KMS-11 (cell line): ENCODE measurements around the gene DCLRE1C.

Experiments used
- H2AFZ ChIP-seq: fragments of 200-600 bp; sonication (generic); 2 replicates; pipeline ENCODE4 v1.6.1; 2016; ENCODE audit warnings: antibody characterized with exemption, mixed run types, low read depth
- H3K27ac ChIP-seq: fragments of 200-600 bp; sonication (generic); 2 replicates; pipeline ENCODE4 v1.6.1; 2016; ENCODE audit warnings: mild to moderate bottlenecking, mixed run types
- H3K27me3 ChIP-seq: fragments of 200-600 bp; sonication (generic); 2 replicates; pipeline ENCODE4 v1.6.1; 2017; ENCODE audit warnings: mild to moderate bottlenecking, low read depth, mixed run types, moderate library complexity; ENCODE audit not compliant: insufficient read depth
- H3K36me3 ChIP-seq: fragments of 200-600 bp; sonication (generic); 2 replicates; pipeline ENCODE4 v1.6.1; 2017; ENCODE audit warnings: mild to moderate bottlenecking, mixed run types; ENCODE audit not compliant: insufficient read depth
- H3K4me1 ChIP-seq: fragments of 200-600 bp; sonication (generic); 2 replicates; pipeline ENCODE4 v1.6.1; 2016; ENCODE audit warnings: mild to moderate bottlenecking, low read depth, mixed run types; ENCODE audit not compliant: poor library complexity, severe bottlenecking
- H3K4me2 ChIP-seq: fragments of 200-600 bp; sonication (generic); 2 replicates; pipeline ENCODE4 v1.7.0; 2016; ENCODE audit warnings: mild to moderate bottlenecking, mixed run types
- H3K4me3 ChIP-seq: fragments of 200-600 bp; sonication (generic); IDR thresholded peaks from 2 replicates; pipeline ENCODE4 v1.6.1; 2017; ENCODE audit warnings: low read depth, low read length, mixed read lengths; ENCODE audit not compliant: insufficient read depth
- H3K79me2 ChIP-seq: fragments of 200-600 bp; sonication (generic); 2 replicates; pipeline ENCODE4 v1.6.1; 2016; ENCODE audit warnings: low read depth, mixed run types; ENCODE audit not compliant: insufficient read depth
- H3K9ac ChIP-seq: fragments of 200-600 bp; sonication (generic); 2 replicates; pipeline ENCODE4 v1.6.1; 2016; ENCODE audit warnings: mild to moderate bottlenecking, mixed run types
- H4K20me1 ChIP-seq: fragments of 200-600 bp; sonication (generic); 2 replicates; pipeline ENCODE4 v1.6.1; 2016; ENCODE audit warnings: mild to moderate bottlenecking, mixed run types; ENCODE audit not compliant: insufficient read depth
- TF ChIP-seq, protein P1 (sequence below): fragments of 200-600 bp; sonication (generic); conservative IDR thresholded peaks from 2 replicates; pipeline ENCODE4 v1.6.1; 2017; ENCODE audit warnings: low read depth, mild to moderate bottlenecking, antibody characterized with exemption, low read length, moderate library complexity, mixed read lengths

Gene DCLRE1C

DNA sequence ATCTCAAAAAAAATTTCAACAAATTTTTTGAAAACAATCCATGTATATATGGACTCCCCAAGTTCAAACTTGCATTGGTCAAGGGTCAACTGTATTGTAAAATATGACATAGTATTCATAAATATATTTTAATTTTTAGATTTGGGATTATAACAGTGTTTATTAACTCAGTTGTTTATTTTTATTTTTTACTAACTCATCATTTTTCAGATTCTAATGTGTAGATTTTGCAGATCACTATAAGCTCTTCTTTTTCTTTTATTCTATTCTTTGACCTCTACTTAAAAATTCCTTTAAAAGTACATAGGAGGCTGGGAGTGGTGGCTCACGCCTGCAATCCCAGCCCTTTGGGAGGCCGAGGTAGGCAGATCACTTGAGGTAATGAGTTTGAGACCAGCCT is 14.0 kb upstream of the DCLRE1C start:
- H3K4me1 ChIP-seq: no peaks in the 10 kb centered on the region
- H3K27me3 ChIP-seq: no peaks in the 10 kb centered on the region
- TF ChIP-seq, protein P1, sequence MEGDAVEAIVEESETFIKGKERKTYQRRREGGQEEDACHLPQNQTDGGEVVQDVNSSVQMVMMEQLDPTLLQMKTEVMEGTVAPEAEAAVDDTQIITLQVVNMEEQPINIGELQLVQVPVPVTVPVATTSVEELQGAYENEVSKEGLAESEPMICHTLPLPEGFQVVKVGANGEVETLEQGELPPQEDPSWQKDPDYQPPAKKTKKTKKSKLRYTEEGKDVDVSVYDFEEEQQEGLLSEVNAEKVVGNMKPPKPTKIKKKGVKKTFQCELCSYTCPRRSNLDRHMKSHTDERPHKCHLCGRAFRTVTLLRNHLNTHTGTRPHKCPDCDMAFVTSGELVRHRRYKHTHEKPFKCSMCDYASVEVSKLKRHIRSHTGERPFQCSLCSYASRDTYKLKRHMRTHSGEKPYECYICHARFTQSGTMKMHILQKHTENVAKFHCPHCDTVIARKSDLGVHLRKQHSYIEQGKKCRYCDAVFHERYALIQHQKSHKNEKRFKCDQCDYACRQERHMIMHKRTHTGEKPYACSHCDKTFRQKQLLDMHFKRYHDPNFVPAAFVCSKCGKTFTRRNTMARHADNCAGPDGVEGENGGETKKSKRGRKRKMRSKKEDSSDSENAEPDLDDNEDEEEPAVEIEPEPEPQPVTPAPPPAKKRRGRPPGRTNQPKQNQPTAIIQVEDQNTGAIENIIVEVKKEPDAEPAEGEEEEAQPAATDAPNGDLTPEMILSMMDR: no peak

GRCh38 chr10:14959221-14960057 is 5.5 kb upstream of the DCLRE1C start, which contains the start of gene MEIG1:
TSS of gene MEIG1 (plus strand) at chr10:14959388. CDS start at chr10:14966469, 7,081 bp downstream.
- peak within 1 kb of the TSS; percentile 91 for H3K9ac ChIP-seq
- H3K27ac ChIP-seq: peak within 1 kb of the TSS; percentile 98
- TF ChIP-seq, protein P1: no peak; the same call in 1 of the 2 replicates
- peak within 1 kb of the TSS; percentile 97 for H3K4me2 ChIP-seq
- H3K4me3 ChIP-seq: no peak within 1 kb of the TSS
- H3K79me2 ChIP-seq: no peaks in the 10 kb centered on the region
- no peaks in the 10 kb centered on the region for H4K20me1 ChIP-seq
- H3K27me3 ChIP-seq: no peaks in the 10 kb centered on the region
- H3K4me1 ChIP-seq: peaks cover 30% of the 10 kb centered on the region
- peak within 1 kb of the TSS; percentile 85 for H2AFZ ChIP-seq
- no peaks in the 10 kb centered on the region for H3K36me3 ChIP-seq

More for the DNA sequence above, 14.0 kb upstream of the DCLRE1C start:
- Histone ChIP-seq H3K4me2 (no peak overlapping the region), H3K27ac (no peak overlapping the region), H3K79me2 (no peaks in the 10 kb centered on the region), H4K20me1 (no peaks in the 10 kb centered on the region), H3K36me3 (no peaks in the 10 kb centered on the region), H2AFZ (no peak overlapping the region), H3K4me3 (no peak overlapping the region), H3K9ac (no peak overlapping the region)

DNA sequence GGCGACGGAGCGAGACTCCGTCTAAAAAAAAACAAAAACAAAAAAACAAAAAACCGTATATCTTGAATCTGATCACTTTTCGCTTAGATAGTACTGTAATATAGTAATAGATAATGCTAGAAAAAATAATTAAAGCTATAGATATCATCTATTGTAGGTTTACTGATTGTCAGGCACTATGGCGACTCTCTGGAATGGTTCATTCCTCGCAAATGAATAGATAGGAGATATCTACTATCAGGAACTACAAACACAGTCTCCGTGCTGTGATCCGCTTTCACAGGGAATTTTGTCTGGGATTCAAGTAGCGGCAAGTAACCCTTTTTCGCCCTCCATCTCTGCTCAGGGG is 5.0 kb upstream of the DCLRE1C start:
- peak overlapping the region; percentile 91; the same call in 1 of the 2 replicates for H3K9ac ChIP-seq
- peak overlapping the region; percentile 98 for H3K27ac ChIP-seq

DNA sequence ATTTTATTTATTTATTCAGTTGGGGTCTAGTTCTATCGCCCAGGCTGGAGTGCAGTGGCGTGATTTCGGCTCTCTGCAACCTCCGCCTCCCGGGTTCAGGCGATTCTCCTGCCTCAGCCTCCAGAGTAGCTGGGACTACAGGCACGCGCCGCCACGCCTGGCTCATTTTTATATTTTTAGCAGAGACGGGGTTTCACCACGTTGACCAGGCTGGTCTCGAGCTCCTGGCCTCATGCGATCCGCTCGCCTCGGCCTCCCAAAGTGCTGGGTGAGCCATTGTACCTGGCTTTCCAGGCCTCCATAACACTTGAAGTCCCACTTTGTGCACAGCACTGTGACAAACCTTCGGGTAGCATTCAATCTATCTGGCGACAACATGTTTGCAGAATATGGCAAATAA is 1.0 kb upstream of the DCLRE1C start:
- Histone ChIP-seq H3K4me1 (peaks cover 49% of the 10 kb centered on the region), H3K27me3 (no peaks in the 10 kb centered on the region), H3K4me3 (no peak overlapping the region), H3K79me2 (peaks cover 38% of the 10 kb centered on the region), H3K36me3 (no peaks in the 10 kb centered on the region), H4K20me1 (no peaks in the 10 kb centered on the region), H2AFZ (no peak overlapping the region), H3K9ac (peak overlapping the region; percentile 83; the same call in 1 of the 2 replicates), H3K27ac (peak overlapping the region; percentile 91), H3K4me2 (peak overlapping the region; percentile 96)
- TF ChIP-seq, protein P1: no peak

More for the DNA sequence above, 5.0 kb upstream of the DCLRE1C start:
- Histone ChIP-seq H3K36me3 (no peaks in the 10 kb centered on the region), H3K4me1 (peaks cover 31% of the 10 kb centered on the region), H4K20me1 (no peaks in the 10 kb centered on the region), H2AFZ (peak overlapping the region; percentile 85), H3K4me2 (peak overlapping the region; percentile 97), H3K27me3 (no peaks in the 10 kb centered on the region), H3K4me3 (no peak overlapping the region), H3K79me2 (no peaks in the 10 kb centered on the region)
- TF ChIP-seq, protein P1: no peak
